ENCODE data around the gene RASSF8.
A peak's percentile ranks its signal among the peaks of the same experiment; 100 is the strongest.

The RASSF8 gene

GRCh38 chr12:26021534-26021933 is 63.1 kb downstream of the RASSF8 start:
- no peak overlapping the region for H3K27ac ChIP-seq
- H3K4me3 ChIP-seq = no peak overlapping the region

- no peak overlapping the region for H3K4me3 ChIP-seq
- no peak overlapping the region for H3K27ac ChIP-seq
Observed at GRCh38 chr12:26022043-26022442, 63.6 kb downstream of the RASSF8 start.

DNA sequence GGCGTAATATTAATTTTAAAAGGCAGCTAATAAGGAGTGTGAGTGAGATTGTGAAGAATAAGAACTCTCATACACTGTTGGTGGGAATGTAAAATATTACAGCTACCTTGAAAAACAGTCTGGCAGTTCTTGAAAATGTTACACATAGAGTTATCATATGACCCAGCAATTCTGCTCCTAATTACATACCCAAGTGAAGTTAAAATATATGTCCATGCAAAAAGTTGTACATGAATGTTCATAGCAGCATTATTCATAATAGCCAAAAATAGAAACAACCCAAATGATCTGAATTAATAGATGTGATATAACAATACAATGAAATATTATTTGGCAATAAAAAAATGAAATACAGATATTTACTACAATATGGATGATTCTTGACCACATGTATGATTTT is 68.2 kb downstream of the RASSF8 start:
- H3K27ac ChIP-seq = no peak overlapping the region
- no peak overlapping the region for H3K4me3 ChIP-seq

- Histone ChIP-seq H3K27ac (no peak overlapping the region), H3K4me3 (no peak overlapping the region)
Observed at GRCh38 chr12:26027401-26027800, 68.9 kb downstream of the RASSF8 start.

DNA sequence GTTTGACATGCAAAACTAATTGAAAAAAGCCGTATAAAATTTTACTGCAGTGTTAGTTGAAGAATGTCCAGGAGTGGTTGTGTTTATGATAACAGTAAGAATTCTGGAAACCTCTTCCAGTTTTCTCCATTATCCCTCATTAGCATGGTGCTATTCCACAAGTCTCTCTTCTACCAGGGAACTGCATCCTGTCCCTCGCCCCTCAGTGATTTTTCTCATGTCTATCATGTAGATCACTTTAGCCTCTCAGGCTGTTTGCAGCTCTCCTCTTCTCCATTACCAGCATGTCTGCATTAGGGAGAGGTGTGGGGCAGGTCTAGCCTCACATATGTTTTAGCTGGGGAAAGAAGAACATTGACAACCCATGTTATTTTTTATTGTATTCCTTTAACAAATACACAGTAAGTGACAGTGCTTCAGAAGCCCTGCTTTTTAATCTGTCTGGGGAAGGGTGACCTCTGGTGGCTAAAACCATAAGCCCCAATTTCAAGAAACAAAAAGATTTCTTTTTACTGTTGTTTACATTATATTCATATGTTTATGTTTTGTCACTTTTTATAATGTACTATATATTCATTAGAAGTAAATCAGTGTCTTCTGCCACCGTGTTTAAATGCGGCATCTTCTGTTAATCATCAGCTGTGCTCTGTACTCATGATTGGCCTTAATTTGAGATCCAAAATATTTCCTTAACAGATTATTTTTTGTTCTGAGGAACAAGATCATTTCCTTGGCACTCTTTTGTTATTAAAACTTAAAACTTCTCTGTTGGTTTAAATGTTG is 70.7 kb downstream of the RASSF8 start:
- Histone ChIP-seq H3K27ac (no peak overlapping the region), H3K4me3 (no peak overlapping the region)

GRCh38 chr12:26029736-26030022 is 71.2 kb downstream of the RASSF8 start:
- H3K27ac ChIP-seq = no peak overlapping the region

DNA sequence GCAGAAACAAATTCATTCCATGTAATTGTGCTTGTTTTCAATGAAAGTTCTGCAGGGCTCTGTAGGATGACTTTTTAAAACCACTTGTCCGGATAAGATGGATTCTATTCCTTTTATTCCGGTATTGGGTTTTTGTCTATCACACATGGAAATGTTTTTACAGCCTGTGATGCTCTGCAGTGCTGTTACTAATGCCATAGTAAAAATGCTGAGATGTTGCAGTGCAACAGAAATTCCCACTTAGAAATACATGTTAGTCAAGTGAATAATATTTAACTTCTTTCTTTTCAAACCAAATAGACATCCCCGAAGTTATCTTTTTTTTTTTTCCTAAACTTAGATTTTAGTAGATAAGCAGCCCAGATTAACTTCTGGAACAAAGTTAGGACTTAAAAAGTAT is 71.9 kb downstream of the RASSF8 start:
- Histone ChIP-seq H3K4me3 (no peak overlapping the region), H3K27ac (no peak overlapping the region)

More at GRCh38 chr12:26029736-26030022, 71.2 kb downstream of the RASSF8 start:
- no peak overlapping the region for H3K4me3 ChIP-seq

DNA sequence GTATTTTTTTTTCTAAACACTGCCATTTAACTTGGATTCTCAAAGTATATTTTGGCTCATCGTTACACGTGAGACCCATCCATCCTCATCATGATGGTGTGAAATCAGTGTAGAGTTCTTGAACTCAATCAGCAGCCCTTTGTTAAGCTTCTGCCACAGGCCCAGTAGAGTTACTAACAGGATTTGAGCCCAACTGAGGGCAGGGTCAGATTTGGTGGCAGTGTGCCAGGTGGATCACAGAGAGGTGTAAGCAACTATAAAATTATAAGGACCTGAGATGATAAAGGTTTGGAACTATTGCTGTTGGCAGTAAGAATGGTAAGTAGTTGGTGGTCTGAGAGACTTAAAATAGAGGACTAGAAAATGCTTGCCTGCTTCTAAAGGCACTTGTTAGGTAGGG is 72.8 kb downstream of the RASSF8 start:
- no peak overlapping the region for H3K4me3 ChIP-seq
- peak overlapping the region in 1 of 21 experiments; percentile 66 for H3K27ac ChIP-seq

DNA sequence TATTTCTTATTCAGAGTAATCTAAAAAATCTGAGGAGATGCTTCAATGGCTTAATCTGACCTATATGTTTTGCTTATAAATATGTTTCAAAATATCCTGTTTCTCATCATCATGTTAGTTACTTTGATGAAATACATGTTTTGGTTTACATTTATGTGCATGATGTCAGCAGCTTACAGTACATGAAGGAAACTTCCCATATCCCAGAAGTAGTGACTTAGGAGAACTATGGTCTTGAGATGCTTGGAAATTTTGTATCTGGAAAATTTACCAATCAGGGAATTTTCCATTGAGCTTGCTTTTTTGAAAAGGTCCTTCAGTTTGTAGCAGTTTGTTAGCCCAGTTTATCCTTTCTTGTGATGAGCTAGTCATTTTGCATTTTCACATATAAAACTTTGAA is 73.3 kb downstream of the RASSF8 start:
- Histone ChIP-seq H3K4me3 (no peak overlapping the region), H3K27ac (peak overlapping the region in 1 of 21 experiments; percentile 66)

- Histone ChIP-seq H3K27ac (no peak overlapping the region), H3K4me3 (no peak overlapping the region)
Observed at GRCh38 chr12:26032290-26032689, 73.8 kb downstream of the RASSF8 start.

DNA sequence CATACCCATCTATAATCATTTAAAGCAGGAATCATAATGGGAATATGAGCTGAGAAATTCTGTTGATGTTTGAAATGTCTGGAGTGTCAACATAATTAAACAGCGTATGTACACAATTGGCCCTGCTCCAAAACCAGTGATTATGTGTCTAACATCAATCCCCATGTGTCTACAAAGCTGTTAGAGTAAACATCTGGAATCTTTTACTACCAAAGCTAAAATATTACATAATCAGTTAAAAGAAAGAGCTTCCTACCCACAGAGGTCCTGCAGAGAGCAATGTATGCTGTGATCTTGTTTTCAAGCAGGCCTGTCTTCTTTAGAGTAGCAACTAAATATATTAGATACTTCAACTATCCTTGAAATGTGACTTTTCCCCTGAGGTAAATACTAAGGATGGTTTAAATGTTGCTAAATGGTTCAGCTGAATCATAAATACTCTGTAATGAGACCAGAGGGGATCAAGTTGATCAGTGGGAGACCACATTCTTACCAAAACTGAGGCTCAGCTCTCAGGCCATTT is 74.3 kb downstream of the RASSF8 start:
- Histone ChIP-seq H3K27ac (peak overlapping the region in 1 of 21 experiments; percentile 16), H3K4me3 (no peak overlapping the region)

DNA sequence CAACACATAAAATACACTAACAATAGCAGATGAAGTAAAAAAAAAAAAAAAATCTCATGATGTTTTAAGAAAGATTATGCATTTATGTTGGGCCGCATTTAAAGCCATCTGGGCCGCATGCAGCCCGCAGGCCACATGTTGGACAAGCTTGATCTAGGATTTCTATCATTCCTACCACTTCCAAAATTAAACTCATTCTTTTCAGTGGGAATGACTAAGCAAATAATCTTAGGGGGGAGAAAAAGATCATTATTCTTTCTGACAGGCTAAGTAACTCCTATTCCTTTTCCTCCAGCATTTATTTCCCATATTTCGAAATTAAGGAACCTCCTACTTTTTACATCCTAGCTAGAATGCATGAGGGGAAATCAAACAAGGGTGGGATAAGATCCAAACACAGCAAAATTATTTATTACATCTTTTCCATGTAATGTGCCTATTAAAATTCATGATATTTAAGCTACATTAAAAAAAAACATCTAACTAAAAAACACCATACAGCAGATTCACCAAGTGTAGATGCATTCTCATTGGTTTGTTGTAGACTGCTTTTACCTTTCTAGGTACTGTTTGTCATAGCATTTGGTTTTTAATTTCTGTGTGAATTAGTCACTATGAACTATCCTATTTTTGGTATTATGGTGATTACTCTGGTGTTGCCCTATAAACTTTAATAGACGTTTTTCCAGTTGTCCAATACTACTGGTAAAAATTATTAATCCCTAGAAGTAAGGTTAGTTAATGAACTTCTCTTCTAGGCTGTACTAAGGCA is 76.1 kb downstream of the RASSF8 start:
- Histone ChIP-seq H3K27ac (peak overlapping the region in 2 of 21 experiments; percentile 26 to 52), H3K4me3 (no peak overlapping the region)

- no peak overlapping the region for H3K27ac ChIP-seq
Observed at GRCh38 chr12:26036877-26037276, 78.4 kb downstream of the RASSF8 start.

DNA sequence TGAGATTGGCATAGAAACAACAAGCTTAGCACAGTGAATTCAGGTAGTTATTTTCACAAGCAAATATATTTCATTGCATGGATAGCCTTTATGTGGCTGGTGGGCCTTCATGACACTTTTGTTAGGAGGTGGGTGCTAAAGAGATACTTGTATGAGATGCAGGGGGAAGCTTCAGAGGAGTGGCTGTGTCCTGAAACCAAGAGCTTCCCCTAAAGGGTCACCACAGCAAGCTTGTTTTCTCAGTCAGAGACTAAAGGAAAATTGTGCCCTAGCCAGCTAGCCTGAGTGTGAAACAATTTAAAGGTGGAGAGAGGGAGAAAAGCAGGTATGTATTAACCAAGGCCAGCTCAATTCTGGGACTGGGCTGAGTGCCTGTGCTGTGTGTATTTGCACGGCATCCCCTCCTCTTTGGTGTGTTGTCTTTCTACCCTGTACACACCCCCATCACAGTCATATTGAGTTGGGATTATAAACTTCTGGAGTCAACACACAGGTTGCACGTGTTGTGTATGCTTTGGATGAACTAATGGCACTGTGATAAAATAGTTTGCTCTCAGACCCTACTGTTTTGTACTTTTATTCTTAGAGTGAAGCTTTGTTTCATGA is 79.2 kb downstream of the RASSF8 start:
- H3K27ac ChIP-seq = no peak overlapping the region

More at GRCh38 chr12:26036877-26037276, 78.4 kb downstream of the RASSF8 start:
- H3K4me3 ChIP-seq = no peak overlapping the region

DNA sequence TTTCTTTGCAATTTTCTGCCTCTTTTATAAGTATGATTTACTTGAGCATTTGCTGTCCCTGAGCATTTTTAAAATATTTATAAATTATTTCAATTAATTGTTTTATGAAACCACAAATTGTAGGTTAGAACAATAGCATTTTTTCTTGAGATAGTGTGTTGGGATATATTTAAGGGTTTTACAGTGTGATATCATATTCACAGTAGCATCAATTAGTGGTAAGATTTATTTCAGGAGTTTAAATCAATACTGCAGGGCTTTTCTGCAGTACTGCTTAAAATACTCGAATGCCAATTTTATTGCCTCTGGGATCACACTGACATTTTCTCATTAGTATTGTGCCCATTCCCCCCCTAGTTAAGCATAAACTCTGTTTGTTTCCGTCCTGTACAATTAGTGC is 84.2 kb downstream of the RASSF8 start:
- Histone ChIP-seq H3K27ac (no peak overlapping the region), H3K4me3 (no peak overlapping the region)

More for the DNA sequence above, 79.2 kb downstream of the RASSF8 start:
- no peak overlapping the region for H3K4me3 ChIP-seq

DNA sequence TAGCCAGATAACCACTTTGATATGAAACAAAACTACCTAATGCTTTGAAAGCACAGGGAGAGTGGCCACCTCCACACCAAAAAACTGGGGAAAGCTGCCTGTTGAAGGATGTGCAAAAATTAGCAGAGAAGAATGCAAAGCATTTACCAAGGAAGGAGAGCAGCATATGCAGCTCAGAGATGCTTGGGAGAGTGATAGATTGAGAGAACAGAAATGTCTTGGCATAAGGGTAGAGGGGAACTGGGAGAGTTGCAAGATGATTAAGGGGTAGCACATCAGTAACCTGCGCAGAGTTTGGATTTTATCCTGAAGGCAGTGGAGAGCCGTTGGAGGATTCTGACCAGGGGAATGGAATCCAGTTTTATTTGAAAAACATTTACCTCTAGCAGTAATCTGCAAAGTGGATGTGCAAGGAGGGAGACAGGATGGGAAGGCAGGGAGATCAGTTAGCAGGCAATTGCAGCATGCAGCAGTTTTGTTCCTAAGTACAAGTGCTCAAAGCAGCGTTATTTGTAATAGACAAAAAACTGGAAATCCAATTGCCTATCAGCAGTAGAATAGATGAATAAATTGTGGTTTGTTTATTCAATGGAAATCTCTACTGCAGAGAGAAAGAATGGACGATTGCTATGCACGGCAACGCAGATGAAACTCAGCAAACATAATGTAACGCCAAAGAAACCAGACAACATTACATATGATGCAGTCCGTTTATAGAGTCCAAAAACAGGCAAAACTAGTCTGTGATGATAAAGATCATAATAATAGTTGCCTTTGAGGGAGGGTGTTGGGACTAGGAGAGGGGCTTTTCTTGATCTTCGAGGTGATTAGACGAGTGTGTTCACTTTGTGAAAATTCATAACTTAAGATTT is 84.9 kb downstream of the RASSF8 start:
- no peak overlapping the region for H3K27ac ChIP-seq
- no peak overlapping the region for H3K4me3 ChIP-seq

DNA sequence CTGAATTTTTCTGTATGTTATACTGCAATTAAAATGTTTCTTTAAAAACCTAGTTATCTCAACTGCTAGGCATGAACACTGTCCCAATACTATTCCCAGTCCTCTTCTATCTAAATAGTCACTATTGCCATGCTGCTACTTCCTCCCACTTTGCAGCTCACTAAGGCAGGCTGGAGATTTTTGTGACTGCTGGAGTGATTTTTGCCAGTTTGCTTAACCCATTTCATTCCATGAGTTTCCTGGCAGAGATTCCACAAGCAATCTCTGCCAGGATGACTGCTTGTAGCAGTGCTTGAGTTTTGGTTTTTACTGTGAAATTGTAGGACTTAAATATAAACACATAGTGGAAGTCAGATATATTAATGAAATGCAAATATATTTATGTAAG is 85.5 kb downstream of the RASSF8 start:
- no peak overlapping the region for H3K27ac ChIP-seq
- no peak overlapping the region for H3K4me3 ChIP-seq

- Histone ChIP-seq H3K27ac (no peak overlapping the region), H3K4me3 (no peak overlapping the region)
Observed at GRCh38 chr12:26044592-26044991, 86.1 kb downstream of the RASSF8 start.

DNA sequence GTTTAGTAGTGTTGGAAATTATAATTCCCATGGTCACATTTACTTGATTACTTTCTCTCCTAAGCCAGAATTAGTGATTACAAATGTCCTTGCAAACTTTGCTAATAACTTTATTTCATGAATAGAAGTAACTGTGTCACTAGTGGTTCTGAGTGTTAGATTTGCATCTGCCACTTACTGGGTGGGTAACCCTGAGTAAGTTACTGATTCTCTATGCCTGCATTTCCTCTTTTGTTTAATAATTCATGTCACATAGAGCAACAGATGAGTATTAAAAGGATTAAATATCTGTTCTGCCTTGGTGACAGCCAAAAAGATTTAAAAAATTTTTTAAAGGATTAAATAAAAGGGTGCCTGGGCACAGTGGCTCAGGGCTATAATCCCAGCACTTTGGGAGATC is 87.7 kb downstream of the RASSF8 start:
- H3K27ac ChIP-seq = no peak overlapping the region
- no peak overlapping the region for H3K4me3 ChIP-seq

DNA sequence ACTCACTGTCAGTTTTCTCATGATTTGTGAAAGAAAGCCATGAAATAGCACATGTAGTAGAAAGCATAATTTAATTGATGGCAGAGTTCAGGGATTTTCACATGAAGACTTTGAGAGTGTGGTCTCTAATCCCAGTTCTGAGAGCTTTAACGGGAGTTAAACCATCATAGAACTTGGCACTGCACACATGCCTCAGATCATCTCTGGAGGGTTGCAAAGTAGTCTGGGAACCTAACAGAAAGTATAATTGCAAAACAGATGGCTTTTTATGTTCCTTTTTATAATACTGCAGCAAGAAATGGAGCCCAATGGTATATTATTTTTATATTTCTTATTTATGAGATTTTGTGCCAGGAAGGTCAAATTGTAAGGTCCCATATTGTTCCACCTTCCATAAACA is 88.4 kb downstream of the RASSF8 start:
- no peak overlapping the region for H3K4me3 ChIP-seq
- H3K27ac ChIP-seq = no peak overlapping the region
